Keratinocyte (primary cell): ENCODE results near the gene KATNBL1.
A peak's percentile ranks its signal among the peaks of the same experiment; 100 is the strongest.

ENCODE experiments used
- CTCF ChIP-seq, 3 experiments: IDR thresholded peaks in 1 of 3; conservative IDR thresholded peaks in 1 of 3; optimal IDR thresholded peaks in 1 of 3; 2 replicates in 2 of 3; 3 replicates in 1 of 3; pipeline versions ENCODE3 to v1.5.1; 2011; ENCODE audit warnings: low read length in 3 of 3, mild to moderate bottlenecking in 3 of 3, moderate library complexity in 2 of 3, control low read depth in 1 of 3, inconsistent platforms in 1 of 3; ENCODE audit not compliant: insufficient read depth in 2 of 3; ENCODE audit errors: extremely low read depth in 1 of 3
- EZH2 ChIP-seq: IDR thresholded peaks from one replicate; pipeline ENCODE4 v1.6.1; 2012; ENCODE audit warnings: inconsistent platforms, mild to moderate bottlenecking, low read length, moderate library complexity

- TF ChIP-seq CTCF (optimal IDR thresholded peaks at IDR 0.05 in 1 of 3, IDR thresholded peaks at IDR 0.05 in 1 of 3, conservative IDR thresholded peaks at IDR 0.05 in 1 of 3; ENCODE audit: extremely low read depth in 1 of 3, insufficient read depth in 2 of 3, low read length in 3 of 3) (peak; percentile 44 to 74 (median 62)), EZH2 (no peak)
Observed at GRCh38 chr15:34241376-34242330, 31.8 kb upstream of the KATNBL1 start.
